K562 (cell line): Measurements from ENCODE around the gene SLC25A11. TPM values are rescaled to one million over a fixed set of nuclear protein-coding genes. Genes with fewer than 3 reads are reported as not detected.

Source experiments
- ARID1B ChIP-seq: fragments of 450-650 bp; IDR thresholded peaks from 2 replicates; pipeline ENCODE4 v1.6.1; 2016; ENCODE audit warnings: antibody characterized with exemption, mild to moderate bottlenecking, inconsistent platforms
- BRF1 ChIP-seq: IDR thresholded peaks from 3 replicates; pipeline ENCODE4 v1.6.1; 2011; ENCODE audit warnings: borderline replicate concordance, mild to moderate bottlenecking; ENCODE audit not compliant: insufficient read length; ENCODE audit errors: extremely low read depth
- CREBBP ChIP-seq: IDR thresholded peaks from one replicate; pipeline ENCODE4 v1.6.1; 2012; ENCODE audit warnings: low read depth, mild to moderate bottlenecking, control low read depth, inconsistent platforms, low read length
- ELF1 ChIP-seq: fragments of 200-800 bp; sonication (Bioruptor generic); IDR thresholded peaks from 2 replicates; pipeline ENCODE4 v1.6.1; 2016; ENCODE audit warnings: missing genetic modification characterization, missing compliant biosample characterization
- ESRRB ChIP-seq: fragments of 250-450 bp; sonication (Bioruptor Pico); IDR thresholded peaks from 2 replicates; pipeline ENCODE4 v1.5.0; 2020; ENCODE audit warnings: mild to moderate bottlenecking, moderate library complexity, borderline replicate concordance
- FOSL1 ChIP-seq: fragments of 200-800 bp; sonication (Bioruptor generic); conservative IDR thresholded peaks from 2 replicates; pipeline ENCODE4 v1.6.1; 2016; ENCODE audit warnings: missing genetic modification characterization, missing compliant biosample characterization
- FOXP1 ChIP-seq: sonication (generic); formaldehyde crosslinking; IDR thresholded peaks from 2 replicates; pipeline ENCODE4 v1.8.0; 2022; ENCODE audit warnings: mild to moderate bottlenecking, missing genetic modification reagents
- KAT2B ChIP-seq: IDR thresholded peaks from one replicate; pipeline ENCODE4 v1.6.1; 2012; ENCODE audit warnings: low read depth, mild to moderate bottlenecking, control low read depth, inconsistent platforms, low read length, moderate library complexity
- L3MBTL2 ChIP-seq: fragments of 450-650 bp; IDR thresholded peaks from 2 replicates; pipeline ENCODE4 v1.6.1; 2016; ENCODE audit warnings: mild to moderate bottlenecking, moderate library complexity
- MAFK ChIP-seq: IDR thresholded peaks from 2 replicates; pipeline ENCODE4 v1.6.1; 2011; ENCODE audit warnings: low read length, improper control_type of control experiment
- NR2C2 ChIP-seq, 2 experiments: fragments of 200-800 bp in 1 of 2; sonication (Bioruptor generic) in 1 of 2; sonication (generic) in 1 of 2; formaldehyde crosslinking in 1 of 2; IDR thresholded peaks; 2 replicates each; pipeline versions ENCODE4 v1.6.1 to v1.8.0; 2016 to 2022; ENCODE audit warnings: mild to moderate bottlenecking in 1 of 2, missing compliant biosample characterization in 1 of 2, missing genetic modification characterization in 1 of 2, missing genetic modification reagents in 1 of 2
- OTX1 ChIP-seq: fragments of 450-650 bp; formaldehyde crosslinking; IDR thresholded peaks from 2 replicates; pipeline ENCODE4 v1.4.0; 2022; ENCODE audit warnings: mild to moderate bottlenecking
- POLR2B ChIP-seq: fragments of 450-650 bp; IDR thresholded peaks from 2 replicates; pipeline ENCODE4 v1.6.1; 2018; ENCODE audit warnings: low read depth; ENCODE audit not compliant: partially characterized antibody
- POLR2G ChIP-seq: fragments of 200-400 bp; formaldehyde crosslinking; IDR thresholded peaks from 2 replicates; pipeline ENCODE4 v1.6.1; 2017; ENCODE audit warnings: low read depth, mild to moderate bottlenecking, antibody characterized with exemption, low read length, moderate library complexity
- POU5F1 ChIP-seq: fragments of 150-350 bp; IDR thresholded peaks from 2 replicates; pipeline ENCODE4 v1.6.1; 2014; ENCODE audit warnings: borderline replicate concordance, low read length, low read depth, mild to moderate bottlenecking; ENCODE audit not compliant: partially characterized antibody
- PPARD ChIP-seq: fragments of 250-450 bp; sonication (Bioruptor Pico); IDR thresholded peaks from 2 replicates; pipeline ENCODE4 v1.8.0; 2022; ENCODE audit warnings: inconsistent platforms, mild to moderate bottlenecking, moderate library complexity
- SIX5 ChIP-seq, 2 experiments: IDR thresholded peaks; 2 replicates each; pipeline ENCODE4 v1.6.1; 2011; ENCODE audit warnings: low read length in 2 of 2, borderline replicate concordance in 1 of 2, low read depth in 1 of 2, mild to moderate bottlenecking in 1 of 2, moderate library complexity in 1 of 2; ENCODE audit not compliant: insufficient read depth in 1 of 2
- SRSF3 ChIP-seq: fragments of 200-400 bp; formaldehyde crosslinking; IDR thresholded peaks from 2 replicates; pipeline ENCODE4 v1.6.1; 2016; ENCODE audit warnings: mild to moderate bottlenecking, low read length, moderate library complexity; ENCODE audit not compliant: insufficient read depth
- TSHZ1 ChIP-seq: fragments of 250-450 bp; sonication (Bioruptor Pico); IDR thresholded peaks from 2 replicates; pipeline ENCODE4 v1.4.0; 2020; ENCODE audit warnings: mild to moderate bottlenecking, moderate library complexity
- ZBTB11 ChIP-seq, 3 experiments: fragments of 200-800 bp in 1 of 3; fragments of 250-450 bp in 1 of 3; fragments of 450-650 bp in 1 of 3; sonication (Bioruptor Pico) in 1 of 3; sonication (Bioruptor generic) in 1 of 3; formaldehyde crosslinking in 1 of 3; IDR thresholded peaks; 2 replicates each; pipeline versions ENCODE4 v1.6.1 to v1.8.0; 2016 to 2022; ENCODE audit warnings: mild to moderate bottlenecking in 2 of 3, missing genetic modification characterization in 2 of 3, missing compliant biosample characterization in 1 of 3, moderate library complexity in 1 of 3
- polyA plus RNA-seq, 8 experiments: library from polyadenylated mRNA; depleted of rRNA in 4 of 8; stranded (reverse) in 5 of 8; unstranded in 3 of 8; fragments of >200 nt; fragmentation: Nextera tagmentation in 2 of 8; fragmentation: Illumina TruSeq in 1 of 8; extraction: Ambion mirVana in 2 of 8; extraction: Trizol in 1 of 8; gene quantifications; 2 replicates each; pipeline versions ENCODE4 v1.2.1 to v1.2.3, GENCODE V29; 2011 to 2014; ENCODE audit warnings: inconsistent platforms in 1 of 8, missing spikeins in 1 of 8
- total RNA-seq, 7 experiments: library from RNA; depleted of rRNA in 6 of 7; stranded (reverse); fragments of >200 nt in 6 of 7; fragmentation: Illumina TruSeq in 2 of 7; extraction: Trizol in 2 of 7; gene quantifications; 2 replicates each; pipeline versions ENCODE4 v1.2.1 to v1.2.3, GENCODE V29; 2011 to 2021; ENCODE audit warnings: low replicate concordance in 1 of 7

The SLC25A11 gene
- total and polyA plus RNA-seq, 9 of the 15 experiments (the other 6 are each of a cell fraction or from before 2014, with no cell fraction given) = 3.1 to 56.7 (median 32.9) TPM

GRCh38 chr17:4947411-4948165, 7.7 kb upstream of the SLC25A11 start (continued):
- TF ChIP-seq SRSF3 = 0 out of 2 replicates have a peak, but pooled peaks have one; percentile 65
- no peak for TF ChIP-seq POU5F1
- TF ChIP-seq ESRRB (CRISPR knock-in tag) = no peak
- no peak for TF ChIP-seq BRF1
- no peak for TF ChIP-seq OTX1
- TF ChIP-seq PPARD (CRISPR knock-in tag) = no peak
- TF ChIP-seq POLR2G = peak; percentile 87
- no peak for TF ChIP-seq POLR2B
- TF ChIP-seq ARID1B = no peak
- TF ChIP-seq NR2C2 (CRISPR knock-in tag; IDR thresholded peaks at IDR 0.05) = no peak
- TF ChIP-seq NR2C2 (tag; IDR thresholded peaks at IDR 0.05) = 0 out of 2 replicates have a peak, but pooled peaks have one; percentile 40
- TF ChIP-seq FOXP1 (CRISPR knock-in tag) = no peak
- TF ChIP-seq MAFK = no peak
- TF ChIP-seq FOSL1 = no peak
- no peak for TF ChIP-seq CREBBP
- TF ChIP-seq KAT2B = no peak
- peak; percentile 59 for TF ChIP-seq ELF1 (tag)
- TF ChIP-seq ZBTB11 (CRISPR knock-in tag; IDR thresholded peaks at IDR 0.05) = peak in 1 of 3 experiments; percentile 56; a peak in 1 of 6 replicates
- 0 out of 2 replicates have a peak, but pooled peaks have one; percentile 25 for TF ChIP-seq L3MBTL2
- no peak for TF ChIP-seq SIX5 (IDR thresholded peaks at IDR 0.05; ENCODE audit: borderline replicate concordance in 1 of 2, insufficient read depth in 1 of 2, low read depth in 1 of 2, low read length in 2 of 2)
- TF ChIP-seq TSHZ1 (CRISPR knock-in tag) = no peak
